Left ventricle myocardium superior (tissue), 1 donor: Measurements from ENCODE around the gene DTWD1. TPM values are rescaled to one million over a fixed set of nuclear protein-coding genes. Genes with fewer than 3 reads are reported as not detected.
"Not testable (repeated sequence)": the region's sequence is repeated elsewhere in the genome, so short reads cannot be mapped to it uniquely, and the experiment has no call there.

ENCODE experiments used
- ATAC-seq: fragments of 200-7000 bp; cut with Tn5 transposase; one replicate; pipeline ENCODE4 v1.9.1; 2020; ENCODE audit warnings: mild to moderate bottlenecking, moderate library complexity
- DNase-seq: peaks from one replicate; pipeline ENCODE4 v3.0.0-alpha.2; 2020
- intact Hi-C: fragments of 100-400 bp; cut with micrococcal nuclease; formaldehyde crosslinking; loops from one replicate; pipeline ENCODE4 v1.11.0; 2022
- long read RNA-seq: library from polyadenylated mRNA; unstranded; transcript quantifications from one replicate; pipeline ENCODE4 v2.0.0, GENCODE V29; 2021
- total RNA-seq: library from RNA; stranded (reverse); fragmentation: NEBNext Ultra II Directional; extraction: Animal tissue kit (Norgen Biotek cat#: 25700); gene quantifications from one replicate; pipeline ENCODE4 v1.2.1, GENCODE V29; 2021
- donor health status: DM: no; HTN: yes; CAD: no; lungs with severe emphysema.

The DTWD1 gene, protein sequence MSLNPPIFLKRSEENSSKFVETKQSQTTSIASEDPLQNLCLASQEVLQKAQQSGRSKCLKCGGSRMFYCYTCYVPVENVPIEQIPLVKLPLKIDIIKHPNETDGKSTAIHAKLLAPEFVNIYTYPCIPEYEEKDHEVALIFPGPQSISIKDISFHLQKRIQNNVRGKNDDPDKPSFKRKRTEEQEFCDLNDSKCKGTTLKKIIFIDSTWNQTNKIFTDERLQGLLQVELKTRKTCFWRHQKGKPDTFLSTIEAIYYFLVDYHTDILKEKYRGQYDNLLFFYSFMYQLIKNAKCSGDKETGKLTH
- 21.8 TPM for total RNA-seq
- long read RNA-seq, full-length matches to known transcripts = 11 of 32 reads
- long read RNA-seq, partial matches to known transcripts = 7 of 32 reads
- long read RNA-seq, other reads (novel, unspliced or antisense) = 14 of 32 reads

DNA sequence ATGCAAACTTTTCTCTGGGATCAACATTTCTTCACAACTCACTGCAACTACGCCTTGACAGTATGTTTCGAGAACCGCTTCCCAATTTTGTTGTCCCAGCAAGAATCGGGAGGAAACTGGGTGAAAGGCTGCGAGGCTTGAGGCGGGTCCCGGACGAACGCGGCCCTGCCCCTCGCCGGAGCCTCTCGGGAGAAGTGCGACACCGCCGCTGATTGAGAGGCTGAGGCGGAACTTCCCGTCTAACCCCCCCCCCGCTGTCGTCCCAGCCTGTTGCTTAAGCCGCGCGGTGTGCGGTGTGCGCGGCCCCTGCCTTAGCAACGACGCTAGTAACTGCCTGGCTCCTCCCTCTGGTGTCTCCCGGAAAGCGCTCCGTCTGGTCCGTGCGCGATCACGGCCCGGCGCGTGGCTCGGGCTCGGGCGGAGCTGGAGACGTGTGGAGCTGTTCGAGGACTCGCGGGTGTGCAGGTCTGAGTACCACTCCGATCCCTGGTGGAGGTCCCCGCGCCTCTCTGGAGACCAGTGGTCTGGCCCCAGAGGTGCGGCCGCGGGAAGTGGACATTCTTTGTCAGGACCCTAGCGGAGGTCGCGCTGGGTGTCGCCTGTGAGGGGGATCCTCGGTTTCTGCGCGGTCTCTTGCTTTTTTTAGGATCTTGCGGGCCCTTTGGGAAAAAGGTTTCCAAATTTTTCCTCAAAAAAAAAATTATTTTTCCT, at the start of gene DTWD1, which contains the start of gene FAM227B:
DTWD1 (plus strand) TSS at position 391 of the 711 bp plus-strand sequence. CDS start 4,120 bp downstream, outside the sequence.
FAM227B (minus strand) TSS at position 161 of the 711 bp plus-strand sequence. CDS start 5,647 bp downstream, outside the sequence.
- intact Hi-C loops = no loop called here
- DNase-seq (peak; percentile 98), ATAC-seq (peak; percentile 100)

- no peak for ATAC-seq
- intact Hi-C loops = no loop called here
- no peak for DNase-seq
Observed at GRCh38 chr15:49573421-49573820, 47.4 kb upstream of the DTWD1 start.

DNA sequence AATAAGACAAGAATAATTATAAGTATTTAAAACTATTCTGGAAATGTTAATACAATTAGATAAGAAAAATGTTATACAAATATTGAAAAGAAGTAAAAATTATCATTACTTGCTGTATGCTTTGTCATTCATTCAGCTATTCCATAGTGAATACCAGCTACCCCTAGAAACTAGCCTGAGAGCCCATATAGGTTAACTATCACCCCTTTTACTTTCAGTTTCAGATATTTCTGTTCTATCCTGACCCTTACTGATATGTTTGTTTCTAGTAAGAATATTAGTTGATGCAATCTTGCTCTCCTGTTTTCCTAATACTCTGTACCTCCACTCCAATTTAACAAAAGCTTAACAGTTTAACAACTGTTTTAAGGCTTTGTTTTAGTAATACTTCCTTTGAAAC, 31.8 kb upstream of the DTWD1 start:
- DNase-seq = no peak
- intact Hi-C loops = no loop called here
- ATAC-seq = no peak

GRCh38 chr15:49592829-49593316, 28.0 kb upstream of the DTWD1 start:
- DNase-seq, ATAC-seq, intact Hi-C loops: not testable (repeated sequence)

DNA sequence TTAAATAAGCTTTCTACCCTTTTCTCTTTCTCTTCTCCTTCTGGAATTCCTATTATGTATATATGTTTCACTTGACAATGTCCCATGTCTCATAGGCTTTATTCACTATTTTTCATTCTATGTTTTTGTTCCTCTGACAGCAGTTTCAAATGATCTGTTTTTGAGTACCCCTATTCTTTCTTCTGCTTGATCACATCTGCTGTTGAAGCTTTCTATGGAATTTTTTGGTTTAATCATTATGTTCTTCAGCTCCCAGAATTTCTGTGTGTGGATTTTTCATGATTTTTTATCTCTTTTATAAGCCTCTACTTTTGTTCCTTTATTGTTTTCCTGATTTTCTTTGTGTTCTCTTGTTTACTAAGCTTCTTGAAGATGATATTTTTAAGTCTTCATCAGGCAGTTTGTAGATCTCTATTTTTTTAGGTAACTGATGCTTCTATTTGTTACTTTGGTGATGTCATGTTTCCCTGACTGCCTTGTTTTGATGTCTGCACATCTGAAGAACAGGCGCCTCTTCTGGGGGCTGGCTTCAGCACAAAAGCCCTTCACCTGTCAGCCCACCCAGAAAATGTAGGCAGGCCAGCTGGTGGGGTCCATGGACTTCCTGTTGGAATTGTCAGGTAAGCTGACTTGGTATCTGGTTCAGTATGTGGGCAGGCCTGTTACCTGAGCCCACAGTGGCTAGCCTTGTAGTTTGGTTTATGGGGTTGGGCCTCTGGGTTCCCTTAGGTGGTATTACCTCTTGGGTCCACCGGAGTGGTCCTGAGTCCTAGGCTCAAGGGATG, 16.0 kb upstream of the DTWD1 start:
- DNase-seq (no peak), ATAC-seq (no peak)
- intact Hi-C loops = no loop called here

GRCh38 chr15:49605588-49605987, 15.3 kb upstream of the DTWD1 start:
- ATAC-seq = no peak
- intact Hi-C loops = no loop called here
- no peak for DNase-seq

DNA sequence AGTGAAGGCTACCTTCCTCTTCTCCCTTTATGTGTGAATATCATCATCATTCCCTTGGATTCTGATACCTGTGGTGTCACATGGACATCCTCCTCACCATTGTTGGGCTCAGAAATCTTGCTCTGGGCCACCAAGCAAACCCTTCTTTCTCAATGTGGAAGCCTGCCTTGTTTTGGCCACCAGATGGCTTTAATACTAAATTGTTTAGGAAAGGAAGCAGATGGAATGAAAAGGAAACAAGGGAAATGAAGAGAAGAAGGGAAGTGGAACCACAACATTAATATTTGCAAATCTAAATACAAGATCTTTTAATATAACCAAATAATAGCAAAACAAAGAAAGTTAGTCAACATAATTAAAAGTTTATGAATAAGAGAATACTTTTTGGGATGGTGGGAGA, 14.3 kb upstream of the DTWD1 start:
- DNase-seq (no peak), ATAC-seq (no peak)
- intact Hi-C loops = no loop called here

GRCh38 chr15:49610157-49610918, 10.5 kb upstream of the DTWD1 start:
- intact Hi-C loops = no loop called here
- no peak for DNase-seq
- no peak for ATAC-seq

DNA sequence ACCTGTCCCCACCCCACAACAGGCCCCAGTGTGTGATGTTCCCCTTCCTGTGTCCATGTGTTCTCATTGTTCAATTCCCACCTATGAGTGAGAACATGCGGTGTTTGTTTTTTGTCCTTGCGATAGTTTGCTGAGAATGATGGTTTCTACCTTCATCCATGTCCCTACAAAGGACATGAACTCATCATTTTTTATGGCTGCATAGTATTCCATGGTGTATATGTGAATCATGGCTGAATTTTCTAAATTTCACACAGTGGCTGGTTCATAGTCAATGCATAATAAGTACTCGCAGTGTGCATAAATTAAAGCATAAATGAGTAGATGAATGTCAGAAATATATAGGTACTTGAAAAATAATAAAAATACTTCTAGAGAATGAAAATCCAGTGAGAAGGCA, 8.6 kb upstream of the DTWD1 start:
- intact Hi-C loops, ATAC-seq, DNase-seq: not testable (repeated sequence)

GRCh38 chr15:49619226-49619625, 1.6 kb upstream of the DTWD1 start:
- intact Hi-C loops = no loop called here

DNA sequence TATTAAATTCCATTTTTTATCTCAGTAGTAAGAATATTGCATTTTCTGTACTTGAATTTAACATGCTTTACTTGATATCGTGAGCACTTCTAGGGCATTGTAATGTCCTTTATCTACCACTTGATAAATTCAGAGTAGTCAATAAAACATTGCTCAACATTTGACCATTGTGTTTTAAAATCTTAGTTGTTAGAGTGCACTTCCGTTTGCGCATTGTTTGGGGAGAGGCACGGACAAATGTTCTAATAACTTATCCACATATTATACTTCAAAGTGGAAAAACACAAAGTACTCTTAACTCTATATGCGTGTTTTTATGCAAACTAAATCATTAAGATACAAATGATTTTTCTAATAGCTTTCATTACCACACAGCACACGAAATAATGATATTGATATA, 649 bp upstream of the DTWD1 start:
- DNase-seq (no peak), ATAC-seq (peak; percentile 19)
- intact Hi-C loops = no loop called here

More at GRCh38 chr15:49619226-49619625, 1.6 kb upstream of the DTWD1 start:
- no peak for DNase-seq
- ATAC-seq = no peak

DNA sequence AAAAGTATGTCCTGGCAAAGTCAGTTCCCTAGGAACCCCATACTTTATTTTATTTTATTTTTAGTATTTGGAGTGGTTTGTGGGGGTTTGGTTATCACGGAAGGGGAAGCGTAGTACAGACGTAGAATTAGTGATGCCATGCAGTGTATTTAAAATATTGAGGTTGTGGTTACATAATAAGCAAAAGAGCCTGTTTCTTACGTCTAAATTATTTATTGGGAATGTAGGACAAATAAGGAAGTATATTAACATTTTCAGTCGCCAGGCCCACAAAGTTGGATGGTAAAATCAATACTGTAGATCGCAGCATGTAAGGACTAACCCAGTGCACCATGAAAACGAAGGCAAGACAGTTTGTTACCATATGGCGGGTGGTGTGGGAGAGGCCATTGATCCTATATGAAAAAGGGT, 558 bp downstream of the DTWD1 start:
- no peak for DNase-seq
- intact Hi-C loops = no loop called here
- ATAC-seq = no peak

DNA sequence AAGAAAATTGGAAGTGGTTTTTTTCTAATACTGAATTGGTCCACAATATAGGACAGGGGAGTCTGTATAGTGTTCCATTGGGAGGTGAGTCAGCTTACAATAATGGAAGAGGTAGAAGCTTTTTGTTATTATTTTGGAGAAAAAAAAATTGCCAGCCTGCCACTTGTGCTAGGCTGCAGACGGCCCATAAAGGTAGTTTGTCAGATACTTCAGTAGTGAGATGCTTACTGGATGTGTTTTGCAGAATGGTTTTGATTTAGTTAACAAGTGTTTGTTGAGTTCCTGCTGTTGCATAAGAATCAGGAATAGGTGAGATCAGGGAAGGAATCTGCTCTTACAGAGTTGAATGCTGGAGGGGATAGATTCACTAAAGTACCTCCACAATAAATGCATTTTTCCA, 1.0 kb downstream of the DTWD1 start:
- no peak for DNase-seq
- no peak for ATAC-seq
- intact Hi-C loops = no loop called here

DNA sequence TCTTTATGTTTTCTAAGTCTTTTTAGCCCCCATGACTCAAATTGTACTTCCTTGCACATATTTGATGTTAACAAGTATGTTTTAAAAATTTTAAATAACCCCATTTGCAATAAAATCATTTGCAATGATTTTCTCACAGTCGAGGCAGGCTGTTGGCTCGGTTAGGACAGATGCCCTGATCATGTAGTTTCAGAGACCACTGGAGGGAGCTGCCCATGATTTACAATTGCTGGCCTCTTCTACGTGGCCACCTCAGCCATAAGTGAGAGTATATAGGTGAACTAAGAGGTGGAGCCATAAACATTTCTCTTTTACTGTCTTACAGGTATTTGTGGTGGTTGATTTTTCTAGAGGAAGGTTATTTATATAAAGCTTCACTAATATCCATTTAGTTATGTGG, 1.7 kb downstream of the DTWD1 start:
- ATAC-seq (no peak), DNase-seq (no peak)
- intact Hi-C loops = no loop called here

DNA sequence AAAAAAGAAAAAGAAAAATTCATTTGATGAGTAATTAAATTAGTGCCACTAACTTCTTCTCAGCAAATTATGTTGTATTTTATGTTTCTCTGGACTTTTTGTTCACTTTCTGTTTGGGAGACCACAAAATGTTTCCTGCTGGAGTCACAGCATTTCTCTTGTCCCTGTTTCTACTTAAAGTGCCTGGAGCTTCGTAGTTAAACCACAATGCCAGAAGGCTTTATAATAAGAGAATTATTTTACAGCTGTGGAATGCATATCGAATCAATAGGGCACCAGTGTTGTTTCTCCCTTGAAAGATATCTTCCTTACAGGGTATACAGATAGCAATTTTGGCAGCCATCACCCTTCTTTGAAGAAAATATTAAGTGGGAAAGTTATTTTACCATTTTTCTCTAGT, 3.2 kb downstream of the DTWD1 start:
- no peak for ATAC-seq
- DNase-seq = no peak
- intact Hi-C loops = no loop called here

DNA sequence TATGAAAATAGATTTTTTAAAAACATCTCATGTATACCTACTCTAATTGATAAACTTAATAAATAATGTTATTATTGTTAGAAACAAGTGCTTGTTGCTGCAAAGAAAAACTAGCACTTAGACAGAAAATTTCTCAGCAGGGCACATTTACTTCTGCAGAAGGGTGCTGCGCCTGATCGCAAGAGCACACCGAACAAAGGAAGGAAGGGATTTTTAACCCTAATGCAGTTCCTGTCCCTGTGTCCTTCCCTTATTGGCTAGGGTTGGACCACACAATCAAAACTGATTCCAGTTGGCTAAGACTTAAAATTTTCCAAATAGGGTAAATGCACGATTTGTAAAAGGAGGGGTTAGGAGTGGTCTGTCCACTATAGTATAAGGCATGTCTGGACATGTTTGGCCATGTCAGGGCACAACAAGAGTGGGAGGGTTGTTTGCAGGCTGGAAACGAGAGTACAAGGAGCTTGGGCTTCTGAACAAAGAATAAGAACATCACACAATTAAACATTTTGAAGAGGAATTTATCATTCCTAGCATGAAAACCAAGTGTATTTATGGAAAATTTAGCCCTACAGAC, 4.7 kb downstream of the DTWD1 start:
- DNase-seq = no peak
- no peak for ATAC-seq
- intact Hi-C loops = no loop called here

DNA sequence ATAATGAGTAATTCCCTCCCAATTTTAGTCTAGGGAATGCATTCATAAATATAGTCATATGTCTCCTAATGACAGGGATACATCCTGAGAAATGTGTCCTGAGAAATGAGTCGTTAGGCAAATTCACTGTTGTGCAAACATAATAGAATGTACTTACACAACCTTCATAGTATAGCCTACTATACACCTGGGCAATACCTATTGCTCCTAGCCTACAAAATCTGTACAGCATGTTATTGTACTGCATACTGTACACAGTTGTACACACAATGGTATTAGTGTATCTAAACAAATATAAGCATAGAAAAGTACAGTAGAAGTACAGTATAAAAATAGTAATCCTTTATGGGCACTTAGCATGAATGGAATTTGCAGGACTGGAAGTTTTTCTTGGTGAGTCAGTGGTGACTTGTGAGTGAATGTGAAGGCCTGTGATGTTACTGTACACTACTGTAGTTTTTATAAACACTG, 6.6 kb downstream of the DTWD1 start:
- intact Hi-C loops = no loop called here
- DNase-seq (no peak), ATAC-seq (no peak)

GRCh38 chr15:49628379-49628778, 7.5 kb downstream of the DTWD1 start:
- DNase-seq (no peak), ATAC-seq (no peak)
- intact Hi-C loops = no loop called here
